ENCODE data around the gene ATAD3B.
"Not testable (repeated sequence)": the region's sequence is repeated elsewhere in the genome, so short reads cannot be mapped to it uniquely, and the experiment has no call there.

Gene ATAD3B

DNA sequence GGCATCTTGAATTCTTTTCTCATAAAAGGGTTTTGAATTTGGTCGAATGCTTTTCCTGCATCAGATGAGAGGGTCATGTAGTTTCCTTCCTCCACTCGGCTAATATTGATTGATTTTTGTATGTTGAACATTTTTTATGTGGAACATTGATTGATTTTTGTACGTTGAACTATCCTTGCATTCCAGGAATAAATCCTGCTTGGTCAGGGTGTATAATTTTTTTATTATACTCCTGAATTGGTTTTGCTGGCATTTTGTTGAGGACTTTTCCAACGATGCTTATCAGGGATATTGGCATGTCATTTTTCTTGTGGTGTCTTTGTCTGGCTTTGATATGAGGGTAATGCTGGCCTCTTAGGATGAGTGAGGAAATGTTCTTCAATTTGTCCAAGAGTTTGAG is 60.4 kb downstream of the ATAD3B start:
- Histone ChIP-seq H3F3A (ENCODE audit: insufficient read depth) (no peaks in the 10 kb centered on the region; the same call in 1 of the 2 replicates), H3K9me2 (replicated peaks; ENCODE audit: insufficient read depth, low read length) (no peaks in the 10 kb centered on the region), H3K9ac (ENCODE audit: low read length) (no peak overlapping the region), H3K27ac (ENCODE audit: low read depth, low read length) (no peak overlapping the region), H3K27me3 (ENCODE audit: low read length) (no peaks in the 10 kb centered on the region), H2AFZ (ENCODE audit: low read depth, low read length, severe bottlenecking) (no peak overlapping the region), H3K9me3 (ENCODE audit: insufficient read depth, low read length) (no peaks in the 10 kb centered on the region), H3K36me3 (ENCODE audit: low read length) (no peaks in the 10 kb centered on the region), H3K4me2 (ENCODE audit: low read depth, low read length, poor library complexity, severe bottlenecking) (no peak overlapping the region), H3K79me2 (ENCODE audit: insufficient read depth, low read length) (no peaks in the 10 kb centered on the region), H3K4me3 (ENCODE audit: insufficient read depth, low read length, poor library complexity, severe bottlenecking) (no peak overlapping the region), H4K20me1 (ENCODE audit: low read depth, low read length) (no peaks in the 10 kb centered on the region)
- TF ChIP-seq, protein P1, sequence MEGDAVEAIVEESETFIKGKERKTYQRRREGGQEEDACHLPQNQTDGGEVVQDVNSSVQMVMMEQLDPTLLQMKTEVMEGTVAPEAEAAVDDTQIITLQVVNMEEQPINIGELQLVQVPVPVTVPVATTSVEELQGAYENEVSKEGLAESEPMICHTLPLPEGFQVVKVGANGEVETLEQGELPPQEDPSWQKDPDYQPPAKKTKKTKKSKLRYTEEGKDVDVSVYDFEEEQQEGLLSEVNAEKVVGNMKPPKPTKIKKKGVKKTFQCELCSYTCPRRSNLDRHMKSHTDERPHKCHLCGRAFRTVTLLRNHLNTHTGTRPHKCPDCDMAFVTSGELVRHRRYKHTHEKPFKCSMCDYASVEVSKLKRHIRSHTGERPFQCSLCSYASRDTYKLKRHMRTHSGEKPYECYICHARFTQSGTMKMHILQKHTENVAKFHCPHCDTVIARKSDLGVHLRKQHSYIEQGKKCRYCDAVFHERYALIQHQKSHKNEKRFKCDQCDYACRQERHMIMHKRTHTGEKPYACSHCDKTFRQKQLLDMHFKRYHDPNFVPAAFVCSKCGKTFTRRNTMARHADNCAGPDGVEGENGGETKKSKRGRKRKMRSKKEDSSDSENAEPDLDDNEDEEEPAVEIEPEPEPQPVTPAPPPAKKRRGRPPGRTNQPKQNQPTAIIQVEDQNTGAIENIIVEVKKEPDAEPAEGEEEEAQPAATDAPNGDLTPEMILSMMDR (IDR thresholded peaks at IDR 0.05; ENCODE audit: insufficient read depth, low read length, poor library complexity, severe bottlenecking) = no peak
- TF ChIP-seq EZH2phosphoT487 (conservative IDR thresholded peaks at IDR 0.05; ENCODE audit: low read length) = no peak

DNA sequence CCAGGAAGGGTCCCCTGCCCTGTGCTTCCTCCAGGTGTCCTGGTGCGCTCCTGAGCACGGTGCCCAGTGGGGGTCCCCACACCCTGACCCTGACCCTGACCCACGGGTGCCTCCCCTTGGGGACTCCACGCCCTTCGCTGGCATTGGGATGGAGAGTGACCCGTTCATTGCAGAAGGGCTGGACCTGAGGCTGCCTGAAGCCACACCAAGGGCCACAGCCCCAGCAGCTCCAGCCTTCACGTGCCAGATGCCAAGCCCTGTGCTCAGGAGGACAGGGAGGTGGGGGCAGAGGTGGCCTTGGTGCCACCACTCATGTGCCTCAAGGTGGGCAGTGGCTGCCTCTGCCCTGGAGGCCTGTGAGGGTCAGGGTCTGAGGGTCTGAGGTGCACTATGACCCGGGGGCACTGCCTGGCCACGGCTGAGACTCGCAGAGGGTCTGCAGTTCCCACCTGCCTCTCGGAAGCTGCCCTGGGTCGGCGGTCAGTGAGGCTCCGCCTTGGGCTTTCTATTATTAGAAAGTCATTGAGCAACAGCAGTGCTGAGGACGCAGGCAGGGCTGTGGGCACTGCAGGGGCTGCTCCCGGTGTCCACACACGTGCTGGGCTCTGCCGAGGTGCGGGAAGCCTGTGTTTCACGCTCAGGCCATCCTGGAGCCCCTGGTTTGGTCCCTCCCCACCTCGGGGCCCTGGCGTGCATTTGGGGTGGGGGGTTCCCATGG is 61.8 kb downstream of the ATAD3B start:
- not testable (repeated sequence) for H3K4me2 ChIP-seq (ENCODE audit: low read depth, low read length, poor library complexity, severe bottlenecking); H3K27ac ChIP-seq (ENCODE audit: low read depth, low read length); H3K4me3 ChIP-seq (ENCODE audit: insufficient read depth, low read length, poor library complexity, severe bottlenecking); H3K79me2 ChIP-seq (ENCODE audit: insufficient read depth, low read length); H3F3A ChIP-seq (ENCODE audit: insufficient read depth); H3K9me3 ChIP-seq (ENCODE audit: insufficient read depth, low read length); H3K36me3 ChIP-seq (ENCODE audit: low read length); H2AFZ ChIP-seq (ENCODE audit: low read depth, low read length, severe bottlenecking); H3K9me2 ChIP-seq (replicated peaks; ENCODE audit: insufficient read depth, low read length); H3K27me3 ChIP-seq (ENCODE audit: low read length); H4K20me1 ChIP-seq (ENCODE audit: low read depth, low read length); H3K9ac ChIP-seq (ENCODE audit: low read length)

DNA sequence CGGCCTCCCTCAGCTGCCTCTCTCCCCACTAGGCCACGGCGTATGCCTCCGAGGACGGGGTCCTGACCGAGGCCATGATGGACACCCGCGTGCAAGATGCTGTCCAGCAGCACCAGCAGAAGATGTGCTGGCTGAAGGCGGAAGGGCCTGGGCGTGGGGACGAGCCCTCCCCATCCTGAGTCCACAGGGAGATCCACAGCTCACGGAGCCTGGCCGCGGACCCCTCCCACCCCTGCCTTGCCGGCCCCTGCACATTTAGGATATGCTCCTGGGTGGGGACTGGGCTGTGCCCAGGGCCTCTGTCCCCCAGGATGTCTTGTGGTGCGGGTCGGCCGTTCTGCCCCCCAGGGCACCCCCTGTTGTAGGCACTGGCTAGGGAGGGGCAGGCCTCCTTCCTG is 62.3 kb downstream of the ATAD3B start:
- H3F3A ChIP-seq (ENCODE audit: insufficient read depth); H3K79me2 ChIP-seq (ENCODE audit: insufficient read depth, low read length); H3K27me3 ChIP-seq (ENCODE audit: low read length); H3K9me3 ChIP-seq (ENCODE audit: insufficient read depth, low read length); H2AFZ ChIP-seq (ENCODE audit: low read depth, low read length, severe bottlenecking); H3K4me2 ChIP-seq (ENCODE audit: low read depth, low read length, poor library complexity, severe bottlenecking); H4K20me1 ChIP-seq (ENCODE audit: low read depth, low read length); H3K36me3 ChIP-seq (ENCODE audit: low read length); H3K4me3 ChIP-seq (ENCODE audit: insufficient read depth, low read length, poor library complexity, severe bottlenecking); H3K9ac ChIP-seq (ENCODE audit: low read length); H3K9me2 ChIP-seq (replicated peaks; ENCODE audit: insufficient read depth, low read length); H3K27ac ChIP-seq (ENCODE audit: low read depth, low read length): not testable (repeated sequence)

DNA sequence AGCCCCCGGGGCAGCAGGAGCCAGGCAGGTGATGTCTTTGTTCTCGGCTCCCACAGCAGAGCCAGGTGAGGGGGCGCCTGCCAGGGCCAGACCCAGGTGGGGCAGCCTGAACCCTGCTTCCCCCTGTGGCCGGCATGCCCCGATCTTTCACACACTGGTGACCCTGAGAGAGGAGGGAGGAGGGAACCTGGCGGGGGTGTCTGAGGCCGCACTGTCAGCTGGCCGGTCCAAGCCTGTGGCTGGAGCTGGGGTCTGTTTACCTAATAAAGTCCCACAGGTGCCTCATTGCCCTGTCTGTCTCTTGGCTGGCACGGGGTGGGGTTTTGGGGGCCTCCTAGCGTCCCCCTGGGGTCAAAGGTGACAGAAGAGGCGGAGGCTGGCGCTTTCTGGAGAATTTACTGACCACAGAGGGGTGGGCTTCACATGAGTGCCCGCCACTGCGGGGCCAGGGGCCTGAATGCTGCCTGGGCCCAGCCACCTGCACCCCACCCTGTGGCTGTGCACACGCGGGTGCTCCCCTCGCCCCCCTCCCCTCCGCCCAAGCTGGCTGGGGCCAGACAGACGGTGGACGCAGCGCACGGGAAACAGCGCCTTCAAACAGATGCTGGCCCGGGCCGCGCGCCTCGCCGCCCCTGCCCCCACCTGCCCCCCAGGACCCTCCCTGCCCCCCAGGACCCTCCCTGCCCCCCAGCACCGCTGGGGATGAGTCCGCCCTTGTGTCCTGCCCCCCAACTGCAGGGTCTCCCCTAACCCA is 63.0 kb downstream of the ATAD3B start:
- H3F3A ChIP-seq (ENCODE audit: insufficient read depth) = no peaks in the 10 kb centered on the region; the same call in 1 of the 2 replicates
- no peaks in the 10 kb centered on the region for H3K27me3 ChIP-seq (ENCODE audit: low read length)
- no peak overlapping the region for H2AFZ ChIP-seq (ENCODE audit: low read depth, low read length, severe bottlenecking)
- no peaks in the 10 kb centered on the region for H3K79me2 ChIP-seq (ENCODE audit: insufficient read depth, low read length)
- H4K20me1 ChIP-seq (ENCODE audit: low read depth, low read length) = no peaks in the 10 kb centered on the region; the same call in 1 of the 2 replicates
- H3K36me3 ChIP-seq (ENCODE audit: low read length) = no peaks in the 10 kb centered on the region
- H3K4me2 ChIP-seq (ENCODE audit: low read depth, low read length, poor library complexity, severe bottlenecking) = no peak overlapping the region
- no peaks in the 10 kb centered on the region for H3K9me3 ChIP-seq (ENCODE audit: insufficient read depth, low read length)
- H3K9me2 ChIP-seq (replicated peaks; ENCODE audit: insufficient read depth, low read length) = no peaks in the 10 kb centered on the region
- H3K9ac ChIP-seq (ENCODE audit: low read length) = no peak overlapping the region
- TF ChIP-seq, protein P1 (IDR thresholded peaks at IDR 0.05; ENCODE audit: insufficient read depth, low read length, poor library complexity, severe bottlenecking) = no peak
- TF ChIP-seq EZH2phosphoT487 (conservative IDR thresholded peaks at IDR 0.05; ENCODE audit: low read length) = no peak
- no peak overlapping the region for H3K4me3 ChIP-seq (ENCODE audit: insufficient read depth, low read length, poor library complexity, severe bottlenecking)
- no peak overlapping the region for H3K27ac ChIP-seq (ENCODE audit: low read depth, low read length)
